Esophagus squamous epithelium (tissue), 4 donors: ENCODE results near the gene MLPH.

Experiments
- POLR2A ChIP-seq, 4 donors: fragments of 450-650 bp; IDR thresholded peaks; one replicate each; pipeline ENCODE4 v1.6.1; 2017; ENCODE audit warnings: antibody characterized with exemption in 4 of 4, mild to moderate bottlenecking in 4 of 4, moderate library complexity in 3 of 4
- TF ChIP-seq, protein P1 (sequence below), 6 experiments: fragments of 450-650 bp in 4 of 6; fragments of 200-600 bp in 2 of 6; sonication (generic) in 2 of 6; IDR thresholded peaks; one replicate each; pipeline ENCODE4 v1.5.1; 2016 to 2019; ENCODE audit warnings: antibody characterized with exemption in 6 of 6, mild to moderate bottlenecking in 4 of 6, moderate library complexity in 4 of 6

DNA sequence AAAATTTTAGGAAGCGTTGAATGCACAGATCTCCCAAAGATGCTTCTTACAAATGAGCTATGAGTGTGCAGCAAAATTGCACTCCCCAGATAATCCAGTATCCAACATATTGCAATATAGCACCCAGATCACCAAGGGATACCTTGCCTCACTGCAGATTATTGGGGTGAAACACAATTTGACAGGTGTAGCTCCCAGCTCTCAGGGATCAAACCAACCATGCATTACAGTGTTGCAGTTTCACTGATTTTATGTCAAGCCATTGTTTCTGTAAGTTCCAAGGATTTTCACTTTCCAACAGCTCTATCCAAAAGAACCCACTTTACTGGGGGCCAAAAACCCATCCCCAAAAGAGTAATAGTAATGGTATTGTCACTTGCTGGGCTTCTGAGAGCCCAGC, 68.5 kb downstream of the MLPH start:
- TF ChIP-seq, protein P1, sequence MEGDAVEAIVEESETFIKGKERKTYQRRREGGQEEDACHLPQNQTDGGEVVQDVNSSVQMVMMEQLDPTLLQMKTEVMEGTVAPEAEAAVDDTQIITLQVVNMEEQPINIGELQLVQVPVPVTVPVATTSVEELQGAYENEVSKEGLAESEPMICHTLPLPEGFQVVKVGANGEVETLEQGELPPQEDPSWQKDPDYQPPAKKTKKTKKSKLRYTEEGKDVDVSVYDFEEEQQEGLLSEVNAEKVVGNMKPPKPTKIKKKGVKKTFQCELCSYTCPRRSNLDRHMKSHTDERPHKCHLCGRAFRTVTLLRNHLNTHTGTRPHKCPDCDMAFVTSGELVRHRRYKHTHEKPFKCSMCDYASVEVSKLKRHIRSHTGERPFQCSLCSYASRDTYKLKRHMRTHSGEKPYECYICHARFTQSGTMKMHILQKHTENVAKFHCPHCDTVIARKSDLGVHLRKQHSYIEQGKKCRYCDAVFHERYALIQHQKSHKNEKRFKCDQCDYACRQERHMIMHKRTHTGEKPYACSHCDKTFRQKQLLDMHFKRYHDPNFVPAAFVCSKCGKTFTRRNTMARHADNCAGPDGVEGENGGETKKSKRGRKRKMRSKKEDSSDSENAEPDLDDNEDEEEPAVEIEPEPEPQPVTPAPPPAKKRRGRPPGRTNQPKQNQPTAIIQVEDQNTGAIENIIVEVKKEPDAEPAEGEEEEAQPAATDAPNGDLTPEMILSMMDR (IDR thresholded peaks at IDR 0.05) = no peak
- no peak for TF ChIP-seq POLR2A (IDR thresholded peaks at IDR 0.05)
